Measurements from ENCODE around the gene IRS2. TPM values are rescaled to one million over a fixed set of nuclear protein-coding genes. Genes with fewer than 3 reads are reported as not detected.

Gene IRS2
- total and polyA plus RNA-seq, 4 donors: 4.0 to 9.1 (median 6.7) TPM

- no peak overlapping the region for H3K4me3 ChIP-seq (ENCODE audit: low read depth in 1 of 3, low read length in 3 of 3)
- TF ChIP-seq HNF4A (conservative IDR thresholded peaks at IDR 0.05) (no peak), YY1 (IDR thresholded peaks at IDR 0.05) (no peak), ATF3 (IDR thresholded peaks at IDR 0.05) (no peak), NR2F2 (IDR thresholded peaks at IDR 0.05) (no peak), CTCF (IDR thresholded peaks at IDR 0.05; ENCODE audit: low read depth, low read length, missing input control) (no peak)
- H3K27ac ChIP-seq (ENCODE audit: low read depth in 1 of 2, low read length in 2 of 2): no peak overlapping the region
- no peaks in the 10 kb centered on the region for H3K27me3 ChIP-seq (ENCODE audit: control insufficient read depth in 4 of 4, insufficient read depth in 4 of 4, low read length in 3 of 4)
- no peak for DNase-seq (ENCODE audit: low spot score)
- H3K9me3 ChIP-seq (ENCODE audit: control insufficient read depth in 4 of 4, low read length in 3 of 4): peaks cover 0 to 4% (median 0%) of the 10 kb centered on the region in 4 donors
- WGBS: 92% methylated on average over 3 of the region's 3 CpGs
- H3K36me3 ChIP-seq (ENCODE audit: control insufficient read depth in 4 of 4, insufficient read depth in 3 of 4, low read depth in 1 of 4, low read length in 3 of 4): no peaks in the 10 kb centered on the region
- no peak overlapping the region for H3K9ac ChIP-seq (ENCODE audit: low read depth in 1 of 2, low read length in 2 of 2)
- H3K4me1 ChIP-seq (ENCODE audit: control insufficient read depth in 4 of 4, insufficient read depth in 4 of 4, low read length in 3 of 4): peaks cover 2 to 10% (median 6%) of the 10 kb centered on the region in 4 donors
These were observed 21.0 kb upstream of the IRS2 start for GRCh38 chr13:109807345-109807744.

GRCh38 chr13:109804654-109805053, 18.3 kb upstream of the IRS2 start:
- H3K4me1 ChIP-seq (ENCODE audit: control insufficient read depth in 4 of 4, insufficient read depth in 4 of 4, low read length in 3 of 4): peaks cover 5 to 10% (median 6%) of the 10 kb centered on the region in 4 donors
- DNase-seq (ENCODE audit: low spot score): no peak
- WGBS: 88% methylated on average over 9 of the region's 9 CpGs

GRCh38 chr13:109803825-109804224, 17.4 kb upstream of the IRS2 start:
- no peak for TF ChIP-seq MAX (IDR thresholded peaks at IDR 0.05)
- Histone ChIP-seq H3K4me1 (ENCODE audit: control insufficient read depth in 4 of 4, insufficient read depth in 4 of 4, low read length in 3 of 4) (peaks cover 5 to 10% (median 6%) of the 10 kb centered on the region in 4 donors), H3K9ac (ENCODE audit: low read depth in 1 of 2, low read length in 2 of 2) (no peak overlapping the region), H3K9me3 (ENCODE audit: control insufficient read depth in 4 of 4, low read length in 3 of 4) (peaks cover 0 to 4% (median 0%) of the 10 kb centered on the region in 4 donors), H3K27me3 (ENCODE audit: control insufficient read depth in 4 of 4, insufficient read depth in 4 of 4, low read length in 3 of 4) (no peaks in the 10 kb centered on the region), H3K4me3 (ENCODE audit: low read depth in 1 of 3, low read length in 3 of 3) (no peak overlapping the region), H3K27ac (ENCODE audit: low read depth in 1 of 2, low read length in 2 of 2) (no peak overlapping the region), H3K36me3 (ENCODE audit: control insufficient read depth in 4 of 4, insufficient read depth in 3 of 4, low read depth in 1 of 4, low read length in 3 of 4) (no peaks in the 10 kb centered on the region)
- no peak for DNase-seq (ENCODE audit: low spot score)
- WGBS: 63% methylated on average over 1 of the region's 1 CpG

More at GRCh38 chr13:109804654-109805053, 18.3 kb upstream of the IRS2 start:
- H3K4me3 ChIP-seq (ENCODE audit: low read depth in 1 of 3, low read length in 3 of 3): no peak overlapping the region
- TF ChIP-seq HNF4A (conservative IDR thresholded peaks at IDR 0.05) (no peak), REST (IDR thresholded peaks at IDR 0.05) (peak; percentile 84)
- H3K9me3 ChIP-seq (ENCODE audit: control insufficient read depth in 4 of 4, low read length in 3 of 4): peaks cover 0 to 4% (median 0%) of the 10 kb centered on the region in 4 donors
- no peak overlapping the region for H3K27ac ChIP-seq (ENCODE audit: low read depth in 1 of 2, low read length in 2 of 2)
- H3K36me3 ChIP-seq (ENCODE audit: control insufficient read depth in 4 of 4, insufficient read depth in 3 of 4, low read depth in 1 of 4, low read length in 3 of 4): no peaks in the 10 kb centered on the region
- no peak overlapping the region for H3K9ac ChIP-seq (ENCODE audit: low read depth in 1 of 2, low read length in 2 of 2)
- no peaks in the 10 kb centered on the region for H3K27me3 ChIP-seq (ENCODE audit: control insufficient read depth in 4 of 4, insufficient read depth in 4 of 4, low read length in 3 of 4)
